Measurements from ENCODE around the gene SASH1. TPM values are rescaled to one million over a fixed set of nuclear protein-coding genes. Genes with fewer than 3 reads are reported as not detected.

Gene SASH1
- total and polyA plus RNA-seq, 9 of the 15 experiments (the other 6 are each of a cell fraction or from before 2014, with no cell fraction given), result 0.35 to 3.5 (median 1.6) TPM

DNA sequence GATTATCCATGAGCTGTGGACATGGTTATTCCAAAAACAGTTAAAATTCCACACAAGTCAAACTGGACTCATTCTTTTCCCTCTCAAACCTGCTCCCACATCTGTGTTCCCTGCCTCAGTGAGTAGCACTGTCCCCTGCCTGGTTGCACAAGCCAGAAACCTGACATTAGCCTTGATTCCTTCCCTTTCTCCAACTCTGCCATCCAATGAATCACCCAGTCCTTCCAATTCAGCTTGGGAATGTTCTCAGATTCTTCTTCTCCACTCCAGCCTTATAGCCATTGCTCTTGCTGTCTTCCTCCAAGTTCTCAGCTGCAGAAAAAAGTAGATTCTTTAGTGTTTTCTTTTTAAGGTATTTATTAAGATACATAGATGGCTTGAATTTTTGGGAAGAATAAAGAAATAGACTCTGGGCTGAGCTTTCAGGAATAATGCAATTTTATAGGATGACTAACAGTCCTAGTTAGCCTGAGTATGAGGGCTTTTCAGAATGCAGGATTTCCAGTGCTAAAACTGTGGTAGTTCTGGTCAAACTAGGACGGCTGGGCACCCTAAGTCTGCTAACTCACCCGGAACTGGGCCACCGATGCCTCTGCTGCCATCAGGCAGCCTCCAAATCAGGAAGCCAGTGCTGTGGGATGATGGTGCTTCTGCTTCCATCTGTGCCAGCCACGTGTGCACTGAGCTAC, 18.2 kb upstream of the SASH1 start:
- no peak for DNase-seq (ENCODE audit: extremely low read depth in 1 of 4, low spot score in 3 of 4)
- Histone ChIP-seq H2AFZ (ENCODE audit: low read depth, low read length) (no peak overlapping the region), H3K79me2 (ENCODE audit: control insufficient read depth, insufficient read depth, low read length) (no peaks in the 10 kb centered on the region), H3K4me2 (ENCODE audit: insufficient read depth, low read length) (no peak overlapping the region), H3K4me3 (no peak overlapping the region), H4K20me1 (replicated peaks; ENCODE audit: control insufficient read depth, insufficient read depth, low read length) (no peaks in the 10 kb centered on the region), H3K9me1 (ENCODE audit: control insufficient read depth, insufficient read depth, low read length) (no peaks in the 10 kb centered on the region), H3K27me3 (ENCODE audit: control insufficient read depth in 2 of 2, insufficient read depth in 2 of 2, low read length in 2 of 2) (peaks cover 5 to 25% of the 10 kb centered on the region in 2 experiments; a peak in 4 of 5 replicates), H3K36me3 (ENCODE audit: control insufficient read depth, insufficient read depth, low read length) (no peaks in the 10 kb centered on the region), H3K9me3 (replicated peaks; ENCODE audit: control insufficient read depth, insufficient read depth, low read depth, low read length) (no peaks in the 10 kb centered on the region), H3K9ac (ENCODE audit: insufficient read depth in 1 of 2, low read depth in 2 of 2, low read length in 2 of 2) (no peak overlapping the region), H3K4me1 (replicated peaks in 1 of 2; ENCODE audit: control insufficient read depth in 2 of 2, insufficient read depth in 2 of 2, low read length in 2 of 2) (no peaks in the 10 kb centered on the region), H3K27ac (ENCODE audit: extremely low read depth, low read depth, low read length) (no peak overlapping the region)
- in situ Hi-C loops (cut with MboI), result no loop called here
- no peak for ATAC-seq
- ChIA-PET POLR2A (interaction anchor here (0.6 to 1.6 kb wide), 3 partner anchors 11 to 78 kb away, joined by 3 to 7 read pairs (median 4); no protein-coding TSS in a partner anchor), CTCF (ENCODE audit: low intra/inter-chr PET ratio) (no interaction called here)
- 0% methylated on average over 4 of the region's 4 CpGs for WGBS (ENCODE audit: insufficient coverage, low coverage, missing lambda C conversion rate)
- no peak for FAIRE-seq
- TF ChIP-seq LEF1 (IDR thresholded peaks at IDR 0.05) (no peak), TBL1XR1 (IDR thresholded peaks at IDR 0.05; ENCODE audit: low read length in 2 of 2) (no peak), ZBTB1 (CRISPR knock-in tag; IDR thresholded peaks at IDR 0.05; ENCODE audit: borderline replicate concordance, low read depth) (no peak)
- no TSS peak for BruUV-seq (replicated peaks)
- intact Hi-C loops (cut with micrococcal nuclease), result no loop called here

DNA sequence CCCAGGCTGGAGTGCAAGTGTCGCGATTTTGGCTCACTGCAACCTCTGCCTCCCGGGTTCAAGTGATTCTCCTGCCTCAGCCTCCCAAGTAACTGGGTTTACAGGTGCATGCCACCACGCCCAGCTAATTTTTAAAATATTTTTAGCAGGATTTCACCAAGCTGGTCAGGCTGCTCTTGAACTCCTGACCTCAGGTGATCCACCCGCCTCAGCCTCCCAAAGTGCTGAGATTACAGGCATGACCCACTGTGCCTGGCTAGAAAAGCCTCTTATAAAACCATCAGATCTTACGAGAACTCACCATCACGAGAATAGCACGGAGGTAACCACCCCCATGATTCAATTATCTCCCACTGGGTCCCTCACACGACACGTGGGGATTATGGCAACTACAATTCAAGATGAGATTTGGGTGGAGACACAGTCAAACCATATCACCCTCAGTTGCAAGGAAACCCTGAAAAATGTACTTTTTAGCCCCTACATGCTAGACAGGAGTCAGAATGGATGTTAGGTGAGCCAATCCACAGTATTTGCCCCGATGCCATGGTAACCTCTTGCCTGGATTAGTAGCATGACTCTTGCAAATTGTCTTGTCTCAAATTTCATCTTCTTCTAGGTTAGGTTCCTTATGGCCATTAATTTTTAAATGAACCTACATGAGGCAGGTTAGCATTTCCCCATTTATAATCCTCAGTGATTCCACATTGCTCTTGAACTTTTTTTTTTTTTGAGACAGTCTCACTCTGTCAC, 17.1 kb upstream of the SASH1 start:
- CTCF ChIA-PET (ENCODE audit: low intra/inter-chr PET ratio), result no interaction called here
- FAIRE-seq, result no peak
- POLR2A ChIA-PET, result interaction anchor here (0.6 to 0.7 kb wide), 2 partner anchors 12 to 77 kb away, joined by 3 to 4 read pairs; no protein-coding TSS in a partner anchor
- no peaks in the 10 kb centered on the region for H3K4me1 ChIP-seq (replicated peaks in 1 of 2; ENCODE audit: control insufficient read depth in 2 of 2, insufficient read depth in 2 of 2, low read length in 2 of 2)
- H3K9me3 ChIP-seq (replicated peaks; ENCODE audit: control insufficient read depth, insufficient read depth, low read depth, low read length), result no peaks in the 10 kb centered on the region
- no peak overlapping the region for H3K4me2 ChIP-seq (ENCODE audit: insufficient read depth, low read length)
- in situ Hi-C loops (cut with MboI), result no loop called here
- H3K27me3 ChIP-seq (ENCODE audit: control insufficient read depth in 2 of 2, insufficient read depth in 2 of 2, low read length in 2 of 2), result peaks cover 5 to 16% of the 10 kb centered on the region in 2 experiments; a peak in 4 of 5 replicates
- no peaks in the 10 kb centered on the region for H3K36me3 ChIP-seq (ENCODE audit: control insufficient read depth, insufficient read depth, low read length)
- no peak for TF ChIP-seq SMARCE1 (IDR thresholded peaks at IDR 0.05)
- peak; percentile 18; the same call in 1 of the 2 replicates for TF ChIP-seq RFX1 (IDR thresholded peaks at IDR 0.05)
- H3K27ac ChIP-seq (ENCODE audit: extremely low read depth, low read depth, low read length), result no peak overlapping the region
- no peaks in the 10 kb centered on the region for H3K9me1 ChIP-seq (ENCODE audit: control insufficient read depth, insufficient read depth, low read length)
- no peak overlapping the region for H3K4me3 ChIP-seq
- no peak for DNase-seq (ENCODE audit: extremely low read depth in 1 of 4, low spot score in 3 of 4)
- BruUV-seq (replicated peaks), result no TSS peak
- H4K20me1 ChIP-seq (replicated peaks; ENCODE audit: control insufficient read depth, insufficient read depth, low read length), result no peaks in the 10 kb centered on the region
- no peaks in the 10 kb centered on the region for H3K79me2 ChIP-seq (ENCODE audit: control insufficient read depth, insufficient read depth, low read length)
- intact Hi-C loops (cut with micrococcal nuclease), result no loop called here
- no peak overlapping the region for H3K9ac ChIP-seq (ENCODE audit: insufficient read depth in 1 of 2, low read depth in 2 of 2, low read length in 2 of 2)
- ATAC-seq, result no peak
- under 1% methylated on average over 11 of the region's 11 CpGs for WGBS (ENCODE audit: insufficient coverage, low coverage, missing lambda C conversion rate)
- no peak overlapping the region for H2AFZ ChIP-seq (ENCODE audit: low read depth, low read length)
